Osteocyte (in vitro differentiated cells): ENCODE results near the gene SMCR8. TPM values are rescaled to one million over a fixed set of nuclear protein-coding genes. Genes with fewer than 3 reads are reported as not detected.

ENCODE experiments used
- DNase-seq: peaks from one replicate; pipeline ENCODE4 v3.0.0; 2021; ENCODE audit warnings: mixed read lengths; ENCODE audit not compliant: unreplicated experiment; ENCODE audit errors: extremely low spot score
- H3K27ac Mint-ChIP-seq: one replicate; pipeline ENCODE4 v1.8.0; 2021; ENCODE audit warnings: mild to moderate bottlenecking, mixed read lengths; ENCODE audit not compliant: unreplicated experiment
- H3K27me3 Mint-ChIP-seq: one replicate; pipeline ENCODE4 v1.8.0; 2021; ENCODE audit warnings: mixed read lengths; ENCODE audit not compliant: unreplicated experiment
- H3K36me3 Mint-ChIP-seq: one replicate; pipeline ENCODE4 v1.8.0; 2021; ENCODE audit warnings: mixed read lengths; ENCODE audit not compliant: unreplicated experiment
- H3K4me1 Mint-ChIP-seq: one replicate; pipeline ENCODE4 v1.8.0; 2021; ENCODE audit warnings: mixed read lengths; ENCODE audit not compliant: unreplicated experiment
- H3K4me3 Mint-ChIP-seq: one replicate; pipeline ENCODE4 v1.8.0; 2021; ENCODE audit warnings: mild to moderate bottlenecking, moderate library complexity, mixed read lengths; ENCODE audit not compliant: unreplicated experiment
- H3K9me3 Mint-ChIP-seq: one replicate; pipeline ENCODE4 v1.8.0; 2021; ENCODE audit warnings: mixed read lengths; ENCODE audit not compliant: unreplicated experiment
- total RNA-seq: library from RNA; stranded (reverse); gene quantifications from 2 replicates; pipeline ENCODE4 v1.2.1, GENCODE V29; 2021
- TF ChIP-seq, protein P1 (sequence below): fragments of 200-600 bp; sonication (generic); IDR thresholded peaks from 2 replicates; pipeline ENCODE4 v1.5.0; 2021; ENCODE audit warnings: antibody characterized with exemption, mild to moderate bottlenecking, moderate library complexity

The SMCR8 gene
- total RNA-seq, 1 donor from 2014 or later = 19.8 TPM

DNA sequence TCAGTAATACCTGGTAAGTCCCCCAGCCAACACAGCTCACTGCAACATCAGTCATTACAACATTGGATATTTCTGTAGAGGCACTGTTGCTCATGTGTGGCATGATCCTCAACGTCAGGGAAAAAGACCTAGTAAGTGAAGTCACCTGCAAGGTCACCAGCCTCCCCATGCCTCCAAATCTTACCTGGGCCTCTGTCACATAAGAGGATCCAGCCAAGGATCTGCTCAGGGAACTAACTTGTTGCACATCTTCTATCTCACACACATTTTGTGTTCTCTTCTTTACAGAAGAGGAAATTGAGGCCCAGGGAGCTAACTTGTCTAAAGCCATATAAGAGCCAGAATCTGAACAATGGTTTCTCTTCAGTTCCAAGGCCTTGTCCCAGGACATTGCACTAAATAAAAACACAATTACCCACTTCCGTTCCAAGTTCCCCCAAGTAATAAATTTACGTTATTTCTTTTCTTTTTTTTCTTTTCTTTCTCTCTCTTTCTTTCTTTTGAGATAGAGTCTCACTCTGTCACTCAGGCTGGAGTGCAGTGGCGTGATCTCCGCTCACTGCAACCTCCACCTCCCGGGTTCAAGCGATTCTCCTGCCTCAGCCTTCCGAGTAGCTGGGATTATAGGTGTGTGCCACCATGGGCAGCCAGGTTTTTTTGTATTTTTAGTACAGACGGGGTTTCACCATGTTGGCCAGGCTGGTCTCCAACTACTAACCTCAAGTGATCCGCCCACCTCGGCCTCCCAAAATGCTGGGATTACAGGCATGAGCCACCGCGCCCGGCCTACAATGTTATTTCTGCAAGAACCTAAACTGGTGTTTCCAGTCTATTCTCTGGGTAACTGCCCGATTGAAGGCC, 47.0 kb downstream of the SMCR8 start:
- Mint-ChIP-seq H3K27me3 (no peaks in the 10 kb centered on the region), H3K4me1 (peaks cover 8% of the 10 kb centered on the region)

DNA sequence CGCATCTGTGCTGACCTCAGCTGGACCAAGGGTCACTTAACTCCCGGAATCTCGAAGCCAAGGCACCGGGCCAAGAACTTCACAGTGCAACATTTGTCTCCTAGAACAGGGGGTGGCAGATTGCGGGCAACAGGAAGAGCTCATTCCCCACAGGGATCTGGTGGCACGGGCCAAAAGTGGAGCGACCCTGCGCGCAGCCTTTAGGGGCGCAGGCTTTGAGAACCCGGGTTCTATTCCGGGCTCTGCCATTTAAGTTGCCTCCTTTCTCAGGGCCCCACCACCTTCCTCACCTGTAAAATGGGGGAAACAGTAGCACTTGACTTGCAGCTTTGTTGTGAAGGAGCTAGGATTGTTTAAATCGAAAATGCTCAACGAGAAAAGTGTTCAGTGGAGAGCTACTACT, 47.6 kb downstream of the SMCR8 start:
- H3K36me3 Mint-ChIP-seq = no peaks in the 10 kb centered on the region
- TF ChIP-seq, protein P1, sequence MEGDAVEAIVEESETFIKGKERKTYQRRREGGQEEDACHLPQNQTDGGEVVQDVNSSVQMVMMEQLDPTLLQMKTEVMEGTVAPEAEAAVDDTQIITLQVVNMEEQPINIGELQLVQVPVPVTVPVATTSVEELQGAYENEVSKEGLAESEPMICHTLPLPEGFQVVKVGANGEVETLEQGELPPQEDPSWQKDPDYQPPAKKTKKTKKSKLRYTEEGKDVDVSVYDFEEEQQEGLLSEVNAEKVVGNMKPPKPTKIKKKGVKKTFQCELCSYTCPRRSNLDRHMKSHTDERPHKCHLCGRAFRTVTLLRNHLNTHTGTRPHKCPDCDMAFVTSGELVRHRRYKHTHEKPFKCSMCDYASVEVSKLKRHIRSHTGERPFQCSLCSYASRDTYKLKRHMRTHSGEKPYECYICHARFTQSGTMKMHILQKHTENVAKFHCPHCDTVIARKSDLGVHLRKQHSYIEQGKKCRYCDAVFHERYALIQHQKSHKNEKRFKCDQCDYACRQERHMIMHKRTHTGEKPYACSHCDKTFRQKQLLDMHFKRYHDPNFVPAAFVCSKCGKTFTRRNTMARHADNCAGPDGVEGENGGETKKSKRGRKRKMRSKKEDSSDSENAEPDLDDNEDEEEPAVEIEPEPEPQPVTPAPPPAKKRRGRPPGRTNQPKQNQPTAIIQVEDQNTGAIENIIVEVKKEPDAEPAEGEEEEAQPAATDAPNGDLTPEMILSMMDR = no peak
- no peaks in the 10 kb centered on the region for H3K9me3 Mint-ChIP-seq
- no peak overlapping the region for H3K27ac Mint-ChIP-seq
- DNase-seq = no peak
- H3K27me3 Mint-ChIP-seq = no peaks in the 10 kb centered on the region
- H3K4me3 Mint-ChIP-seq = peak overlapping the region; percentile 87
- H3K4me1 Mint-ChIP-seq = peaks cover 8% of the 10 kb centered on the region

More for the DNA sequence above, 47.0 kb downstream of the SMCR8 start:
- no peak for DNase-seq
- no peak overlapping the region for H3K27ac Mint-ChIP-seq
- H3K36me3 Mint-ChIP-seq = no peaks in the 10 kb centered on the region
- H3K9me3 Mint-ChIP-seq = no peaks in the 10 kb centered on the region
- H3K4me3 Mint-ChIP-seq = peak overlapping the region; percentile 87
- TF ChIP-seq, protein P1 = no peak

DNA sequence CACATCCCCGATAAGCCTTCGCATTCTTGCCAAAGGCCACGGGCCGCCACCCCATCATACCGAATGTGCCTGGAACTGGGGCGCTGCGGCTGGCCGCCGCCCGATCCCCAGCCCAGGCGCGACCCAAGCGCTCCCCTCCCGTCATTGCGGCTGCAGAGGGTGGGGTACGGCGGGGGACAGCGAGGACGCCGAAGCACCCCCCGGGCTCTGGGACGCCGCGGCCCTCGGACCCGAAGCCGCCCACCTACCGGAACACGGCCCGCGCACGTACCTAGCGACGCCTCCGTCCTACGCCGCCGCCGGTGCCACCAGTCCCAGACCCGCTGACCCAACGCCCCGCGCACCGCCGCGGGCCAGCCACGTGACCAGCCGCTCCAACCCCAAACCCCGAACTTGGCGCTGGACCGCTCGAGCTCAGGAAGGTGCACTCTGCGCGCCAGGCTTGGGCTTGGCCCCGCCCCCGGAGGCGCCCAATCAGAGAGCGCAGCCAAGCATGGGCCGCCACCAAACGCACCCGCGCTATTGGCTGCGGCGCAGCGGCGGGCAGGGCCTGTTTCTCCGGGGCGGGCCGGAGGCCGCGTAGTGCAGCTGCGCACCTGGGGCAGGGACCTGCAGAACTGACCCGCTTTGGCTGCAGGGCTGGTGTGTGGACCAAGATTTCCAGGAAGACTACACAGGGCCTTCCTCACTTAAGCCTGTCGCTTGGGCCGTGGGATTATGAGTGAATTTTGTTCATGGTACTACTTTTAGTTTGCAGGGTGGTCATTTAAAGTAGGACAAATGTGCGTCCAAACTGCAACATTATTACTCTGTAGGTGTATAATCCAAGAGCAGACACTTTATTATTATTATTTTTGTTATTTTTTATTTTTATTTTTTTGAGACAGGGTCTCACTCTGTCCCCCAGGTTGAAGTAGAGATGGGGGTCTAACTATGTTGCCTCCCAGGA, 48.3 kb downstream of the SMCR8 start, which contains the start of gene SHMT1:
Gene SHMT1 (minus strand): TSS at position 450 of the 949 bp plus-strand sequence. CDS start 7,569 bp downstream, outside the sequence.
- Mint-ChIP-seq H3K27ac (no peak within 1 kb of the TSS), H3K27me3 (no peaks in the 10 kb centered on the region), H3K9me3 (no peaks in the 10 kb centered on the region), H3K36me3 (no peaks in the 10 kb centered on the region), H3K4me1 (peaks cover 8% of the 10 kb centered on the region), H3K4me3 (peak within 1 kb of the TSS; percentile 87)
- TF ChIP-seq, protein P1 = no peak
- DNase-seq = peak; percentile 95

DNA sequence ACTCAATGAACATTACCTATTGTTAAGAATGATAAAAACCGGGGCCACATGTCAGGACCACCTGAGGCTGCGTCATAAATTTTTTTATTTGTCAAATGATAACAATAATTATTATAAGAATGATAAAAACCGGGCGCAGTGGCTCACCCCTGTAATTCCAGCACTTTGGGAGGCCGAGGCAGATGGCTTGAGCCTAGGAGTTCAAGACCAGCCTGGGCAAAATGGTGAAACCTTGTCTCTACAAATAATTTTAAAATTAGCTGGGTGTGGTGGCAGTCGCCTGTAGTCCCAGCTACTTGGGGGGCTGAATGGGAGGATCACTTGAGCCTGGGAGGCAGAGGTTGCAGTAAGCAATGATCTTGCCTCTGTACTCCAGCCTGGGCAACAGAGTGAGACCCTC, 49.1 kb downstream of the SMCR8 start:
- Mint-ChIP-seq H3K4me1 (peaks cover 8% of the 10 kb centered on the region), H3K27me3 (no peaks in the 10 kb centered on the region), H3K4me3 (no peak overlapping the region), H3K27ac (no peak overlapping the region), H3K36me3 (no peaks in the 10 kb centered on the region), H3K9me3 (no peaks in the 10 kb centered on the region)
- TF ChIP-seq, protein P1 = no peak
- DNase-seq = no peak
